Cardiac septum (tissue), 1 donor: ENCODE results near the gene ARHGAP10. TPM values are rescaled to one million over a fixed set of nuclear protein-coding genes. Genes with fewer than 3 reads are reported as not detected.

Experiments
- DNase-seq: peaks from one replicate; pipeline ENCODE4 v3.0.0-alpha.2; 2020; ENCODE audit warnings: low spot score
- intact Hi-C: fragments of 100-400 bp; cut with DNase I; formaldehyde crosslinking; loops from one replicate; pipeline ENCODE4 v1.14.0; 2022
- long read RNA-seq: library from polyadenylated mRNA; unstranded; transcript quantifications from one replicate; pipeline ENCODE4 v2.0.0, GENCODE V29; 2021
- total RNA-seq: library from RNA; stranded (reverse); fragmentation: NEBNext Ultra II Directional; extraction: Animal tissue kit (Norgen Biotek cat#: 25700); gene quantifications from one replicate; pipeline ENCODE4 v1.2.1, GENCODE V29; 2021
- donor health status: DM: no; HTN: no; CAD: no.

ARHGAP10 gene
- total RNA-seq = 41.8 TPM
- long read RNA-seq, transcript ARHGAP10-201 (23 exons, 3,299 nt) = major isoform, 7 of 43 reads
- long read RNA-seq, partial matches to known transcripts = 19 of 43 reads
- long read RNA-seq, other reads (novel, unspliced or antisense) = 15 of 43 reads

- peak; percentile 84 for DNase-seq
- intact Hi-C loops = loop anchor here (2.0 to 5.0 kb wide), 4 partner anchors 17 to 130 kb away; no protein-coding TSS in a partner anchor
Measured at GRCh38 chr4:147731580-147732517, at the start of gene ARHGAP10. Gene ARHGAP10 (plus strand): TSS chr4:147732088. CDS start chr4:147732302, 214 bp downstream.

GRCh38 chr4:147682755-147683154, 49.1 kb upstream of the ARHGAP10 start:
- intact Hi-C loops = loop anchor here (5.0 kb wide), 1 partner anchor 65 kb away; the partner anchor contains the start of gene TMEM184C
- DNase-seq = no peak

DNA sequence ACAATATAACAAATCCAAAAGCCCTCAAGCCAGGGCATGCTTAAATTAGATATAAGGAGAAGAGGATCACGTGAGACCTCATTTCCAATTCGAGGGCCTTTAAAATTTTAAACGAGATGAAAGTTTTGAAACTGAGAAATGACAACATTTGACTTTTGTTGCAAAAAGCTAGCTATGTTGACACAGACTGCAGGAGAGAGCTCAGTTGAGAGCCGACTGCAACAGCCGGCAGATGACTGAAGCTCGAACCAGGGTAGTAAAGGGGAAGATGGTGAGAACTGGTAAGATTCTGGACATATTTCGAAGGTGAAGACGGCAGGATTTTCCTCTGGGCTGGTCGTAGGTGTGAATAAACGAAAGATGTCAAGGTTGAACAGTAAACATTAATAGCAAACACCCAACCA, 48.7 kb upstream of the ARHGAP10 start:
- no peak for DNase-seq
- intact Hi-C loops = loop anchor here (5.0 kb wide), 1 partner anchor 66 kb away; the partner anchor contains the start of gene TMEM184C

DNA sequence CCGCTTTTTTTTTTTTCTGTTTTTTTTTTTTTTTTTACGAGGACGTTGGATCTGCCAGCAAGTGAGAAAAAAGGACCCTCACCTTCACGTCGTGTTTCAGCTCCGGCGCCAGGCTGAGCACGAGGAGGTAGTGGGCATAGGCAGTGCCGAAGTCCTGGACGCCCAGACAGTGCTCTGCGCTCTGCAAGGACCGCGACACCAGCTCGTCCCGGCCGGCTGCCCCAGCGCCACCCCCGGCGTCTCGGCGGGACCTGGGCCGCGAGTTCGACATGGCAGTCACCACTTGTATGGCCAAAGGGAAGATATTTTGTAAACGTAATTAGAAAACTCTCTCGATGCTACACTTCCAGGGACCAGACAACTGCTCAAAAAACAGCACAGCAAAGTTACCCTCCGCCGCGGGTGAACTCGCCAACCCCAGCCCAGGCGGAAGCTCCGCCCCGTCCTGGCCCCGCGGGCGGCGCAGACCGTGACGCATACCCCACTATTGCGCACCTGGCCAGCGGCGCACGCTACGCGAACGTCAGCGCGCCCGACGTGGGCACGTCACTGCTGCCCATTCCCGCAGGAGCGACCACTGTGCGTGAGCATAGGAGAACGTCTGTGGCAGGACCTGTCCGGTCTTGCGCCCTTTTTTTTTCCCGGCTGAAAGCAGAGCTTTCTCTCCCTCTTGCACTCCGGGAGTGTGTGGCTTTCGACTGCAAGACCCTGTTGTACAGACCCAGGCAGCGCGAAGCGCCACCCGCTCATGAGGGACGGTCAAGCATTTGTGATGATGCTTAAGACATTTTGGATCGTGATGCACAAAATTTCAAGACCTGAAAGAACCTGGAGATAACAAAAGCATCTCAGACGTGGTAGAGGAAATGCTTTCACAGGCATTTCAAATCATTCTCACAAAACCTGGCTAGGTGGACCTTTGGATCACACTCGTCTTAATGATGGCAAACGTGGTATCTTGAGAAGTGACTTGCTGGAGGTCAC, 47.9 kb upstream of the ARHGAP10 start, which contains the start of gene PRMT9:
PRMT9 (minus strand) TSS at position 447 of the 984 bp plus-strand sequence; CDS start at position 271, 176 bp downstream.
- DNase-seq = peak; percentile 96
- intact Hi-C loops = loop anchor here (5.0 kb wide), 1 partner anchor 67 kb away; the partner anchor contains the start of gene TMEM184C

- intact Hi-C loops = no loop called here
- DNase-seq = no peak
Measured at GRCh38 chr4:147689067-147689466, 42.8 kb upstream of the ARHGAP10 start.

DNA sequence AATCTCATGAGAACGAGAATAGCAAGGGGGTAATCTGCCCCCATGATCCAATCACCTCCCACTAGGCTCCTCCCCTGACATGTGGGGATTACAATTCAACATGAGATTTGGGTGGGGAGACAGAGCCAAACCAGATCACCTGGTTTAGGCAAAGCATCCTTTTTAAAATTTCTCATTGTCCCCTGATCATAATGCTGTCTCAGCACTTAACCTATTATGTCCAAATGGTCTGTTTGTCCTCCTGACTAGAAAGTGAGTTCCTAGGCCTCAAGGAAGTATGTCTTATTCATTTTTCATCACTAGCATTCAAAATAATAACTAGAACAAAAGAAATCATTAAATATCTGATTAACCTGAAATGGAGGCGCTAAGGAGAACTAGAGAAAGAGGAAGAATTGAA, 40.1 kb upstream of the ARHGAP10 start:
- DNase-seq = no peak

GRCh38 chr4:147693218-147693617, 38.7 kb upstream of the ARHGAP10 start:
- intact Hi-C loops = no loop called here
- DNase-seq = no peak

More for the DNA sequence above, 40.1 kb upstream of the ARHGAP10 start:
- intact Hi-C loops = no loop called here

- intact Hi-C loops = no loop called here
Measured at GRCh38 chr4:147696866-147697265, 35.0 kb upstream of the ARHGAP10 start.

DNA sequence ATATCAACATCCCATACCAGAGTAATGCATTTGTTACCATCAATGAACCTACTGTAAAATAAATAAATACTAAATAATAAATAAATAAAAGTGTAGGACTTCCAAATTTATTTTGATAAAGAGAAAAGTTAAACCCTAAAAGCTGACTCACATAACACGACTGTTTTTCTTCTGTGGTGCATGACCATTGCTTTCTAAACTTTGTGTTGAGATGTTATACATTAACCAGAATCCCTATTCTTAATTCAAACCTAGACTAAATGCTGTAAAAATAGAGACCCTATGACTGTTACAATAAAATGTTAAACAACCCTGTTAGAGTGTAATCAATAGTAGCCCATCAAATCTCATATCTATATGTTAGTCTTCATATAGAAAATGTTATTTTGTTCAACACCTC, 27.0 kb upstream of the ARHGAP10 start:
- no peak for DNase-seq
- intact Hi-C loops = no loop called here

More at GRCh38 chr4:147696866-147697265, 35.0 kb upstream of the ARHGAP10 start:
- DNase-seq = no peak

DNA sequence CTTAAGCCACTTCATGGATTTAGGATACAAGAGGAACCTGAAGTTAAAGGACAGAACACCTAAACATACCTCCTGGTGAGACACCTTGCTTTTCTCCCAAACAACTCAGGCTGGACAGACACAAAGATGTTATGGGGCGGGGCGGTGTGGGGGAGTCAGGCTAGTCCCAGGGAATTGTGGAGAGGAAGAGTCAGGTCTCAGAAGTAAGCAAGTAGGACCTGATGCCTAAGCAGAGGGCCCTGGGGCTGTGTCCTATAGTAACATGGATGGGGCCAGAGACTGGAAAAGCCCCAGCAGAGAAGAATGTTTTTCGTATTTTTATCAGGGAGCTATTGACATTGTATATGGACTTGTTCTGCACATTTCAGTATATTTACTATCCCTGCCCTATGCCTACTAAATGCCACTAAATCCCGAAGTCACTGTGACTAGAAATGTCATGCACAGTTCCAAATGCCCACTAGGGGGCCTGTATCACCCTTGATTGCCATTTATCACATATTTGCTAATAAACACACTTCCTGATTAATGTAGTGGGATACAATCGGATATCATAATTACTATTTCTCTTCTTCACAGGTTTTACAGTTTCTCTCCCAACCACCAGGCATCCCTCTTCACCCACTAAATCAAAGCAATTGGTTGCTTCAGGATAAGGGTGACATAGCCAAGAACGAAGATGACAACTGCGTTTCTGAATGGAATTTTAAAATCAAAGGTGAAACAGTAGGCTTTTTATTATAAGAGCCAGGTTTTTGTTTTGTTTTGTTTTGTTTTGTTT, 23.8 kb upstream of the ARHGAP10 start:
- DNase-seq = no peak

DNA sequence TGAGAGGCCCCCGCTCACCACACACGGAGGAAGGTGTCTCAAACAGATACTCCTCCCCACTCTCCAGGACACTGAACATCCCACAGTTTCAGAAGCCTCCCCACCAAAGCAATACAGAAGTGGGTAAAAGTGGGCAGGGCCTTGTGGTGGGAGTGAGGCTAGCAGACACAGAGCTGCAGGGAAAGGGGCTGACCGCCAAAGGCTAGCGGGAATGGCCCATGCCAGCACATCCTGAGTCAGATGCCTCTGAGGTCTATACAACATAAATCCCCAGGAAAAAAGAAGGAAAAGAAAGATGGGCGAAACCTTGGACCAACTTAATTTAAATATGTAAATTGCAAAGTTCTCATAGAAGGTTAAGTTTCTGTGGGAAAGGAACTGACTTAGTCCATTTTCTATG, 21.9 kb upstream of the ARHGAP10 start:
- intact Hi-C loops = no loop called here
- no peak for DNase-seq

More for the DNA sequence above, 23.8 kb upstream of the ARHGAP10 start:
- intact Hi-C loops = loop anchor here (1.0 kb wide), 1 partner anchor 158 kb away; no protein-coding TSS in a partner anchor

- intact Hi-C loops = no loop called here
- no peak for DNase-seq
Measured at GRCh38 chr4:147714575-147715401, 17.1 kb upstream of the ARHGAP10 start.

- DNase-seq = no peak
- intact Hi-C loops = no loop called here
Measured at GRCh38 chr4:147717878-147718277, 14.0 kb upstream of the ARHGAP10 start.

DNA sequence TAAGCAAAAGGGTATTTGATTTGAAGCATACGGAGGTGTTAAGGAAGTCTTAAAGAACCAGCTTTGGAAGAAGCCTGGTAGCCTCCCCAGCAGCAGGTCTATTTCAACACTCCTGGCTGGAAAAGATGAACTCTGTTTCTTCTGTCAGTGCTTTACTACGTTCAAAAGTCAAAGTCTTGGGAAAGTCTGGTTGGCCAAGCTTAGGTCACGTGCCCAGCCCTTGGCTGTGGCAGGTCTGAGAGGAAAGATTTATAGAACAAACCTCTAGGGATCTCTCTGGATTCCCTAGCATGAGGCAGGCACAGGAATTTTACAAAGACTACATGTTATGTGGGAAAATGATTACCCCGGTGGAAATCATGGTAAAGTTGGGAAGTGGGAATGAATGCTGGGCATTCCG, 8.6 kb upstream of the ARHGAP10 start:
- no peak for DNase-seq
- intact Hi-C loops = no loop called here

- intact Hi-C loops = no loop called here
- no peak for DNase-seq
Measured at GRCh38 chr4:147724468-147725201, 7.3 kb upstream of the ARHGAP10 start.

GRCh38 chr4:147725673-147726072, 6.2 kb upstream of the ARHGAP10 start:
- intact Hi-C loops = no loop called here
- DNase-seq = no peak

DNA sequence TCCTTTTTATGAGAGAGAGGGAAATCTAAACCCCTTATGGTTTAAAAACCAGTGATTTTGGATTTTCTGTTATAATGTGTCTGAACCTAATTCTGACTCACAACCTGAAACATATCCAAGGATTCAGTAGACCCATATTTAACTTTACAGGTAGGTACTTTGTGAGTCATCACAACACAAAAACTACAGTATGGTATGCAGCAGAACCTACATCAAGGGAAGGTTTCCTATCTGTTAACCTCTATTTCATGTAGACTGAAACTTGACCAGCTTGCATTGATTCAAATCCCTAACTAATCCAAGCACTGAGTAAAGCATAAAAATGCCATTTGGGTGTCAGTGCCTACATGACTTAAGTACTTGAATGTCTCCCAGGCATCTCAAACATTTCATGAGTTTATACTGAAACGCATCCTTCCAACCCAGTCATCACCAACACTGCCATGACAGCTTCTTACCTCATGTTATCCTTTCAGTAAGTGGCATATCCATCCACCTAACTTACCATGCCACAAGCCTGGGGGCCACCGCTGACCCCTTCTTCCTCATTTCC, 4.3 kb upstream of the ARHGAP10 start:
- intact Hi-C loops = no loop called here
- DNase-seq = no peak
